Measurements from ENCODE around the gene TPT1. TPM values are rescaled to one million over a fixed set of nuclear protein-coding genes. Genes with fewer than 3 reads are reported as not detected.
A peak's percentile ranks its signal among the peaks of the same experiment; 100 is the strongest.
"Not testable (repeated sequence)": the region's sequence is repeated elsewhere in the genome, so short reads cannot be mapped to it uniquely, and the experiment has no call there.

TPT1 gene
- total RNA-seq, 5 donors from 2014 or later (not counting 1 experiment from before 2014, with no cell fraction given), result 6,680 to 8,997 (median 7,956) TPM

GRCh38 chr13:45301263-45301662 lies 39.7 kb downstream of the TPT1 start:
- ATAC-seq (replicated peaks in 1 of 4) (no peak), DNase-seq (no peak)
- Histone ChIP-seq H3K27me3 (replicated peaks in 1 of 2; ENCODE audit: control insufficient read depth in 2 of 2, extremely low read depth in 1 of 2, insufficient read depth in 2 of 2, low read length in 1 of 2) (no peaks in the 10 kb centered on the region), H3K4me1 (ENCODE audit: control insufficient read depth in 1 of 2, extremely low read depth in 1 of 2, insufficient read depth in 2 of 2, low read length in 2 of 2) (peaks cover 19 to 32% of the 10 kb centered on the region in 2 experiments), H3K4me3 (ENCODE audit: control insufficient read depth in 1 of 2, extremely low read depth in 1 of 2, low read length in 1 of 2) (no peak overlapping the region), H3K9me3 (no peaks in the 10 kb centered on the region), H3K27ac (ENCODE audit: low read length) (no peak overlapping the region), H3K36me3 (ENCODE audit: control insufficient read depth in 2 of 2, extremely low read depth in 1 of 2, insufficient read depth in 1 of 2, low read length in 1 of 2) (no peaks in the 10 kb centered on the region)
- H3K4me1 Mint-ChIP-seq, result peaks cover 27 to 39% (median 32%) of the 10 kb centered on the region in 3 donors
- H3K27ac Mint-ChIP-seq, result no peak overlapping the region
- ChIA-PET CTCF (no interaction called here), POLR2A (no interaction called here)
- 78% methylated on average over 4 of the region's 11 CpGs for WGBS (ENCODE audit: insufficient coverage)
- no peak overlapping the region for H3K4me3 Mint-ChIP-seq
- no peaks in the 10 kb centered on the region for H3K9me3 Mint-ChIP-seq
- H3K27me3 Mint-ChIP-seq, result peaks cover 2 to 5% of the 10 kb centered on the region in 2 donors
- no peaks in the 10 kb centered on the region for H3K36me3 Mint-ChIP-seq

DNA sequence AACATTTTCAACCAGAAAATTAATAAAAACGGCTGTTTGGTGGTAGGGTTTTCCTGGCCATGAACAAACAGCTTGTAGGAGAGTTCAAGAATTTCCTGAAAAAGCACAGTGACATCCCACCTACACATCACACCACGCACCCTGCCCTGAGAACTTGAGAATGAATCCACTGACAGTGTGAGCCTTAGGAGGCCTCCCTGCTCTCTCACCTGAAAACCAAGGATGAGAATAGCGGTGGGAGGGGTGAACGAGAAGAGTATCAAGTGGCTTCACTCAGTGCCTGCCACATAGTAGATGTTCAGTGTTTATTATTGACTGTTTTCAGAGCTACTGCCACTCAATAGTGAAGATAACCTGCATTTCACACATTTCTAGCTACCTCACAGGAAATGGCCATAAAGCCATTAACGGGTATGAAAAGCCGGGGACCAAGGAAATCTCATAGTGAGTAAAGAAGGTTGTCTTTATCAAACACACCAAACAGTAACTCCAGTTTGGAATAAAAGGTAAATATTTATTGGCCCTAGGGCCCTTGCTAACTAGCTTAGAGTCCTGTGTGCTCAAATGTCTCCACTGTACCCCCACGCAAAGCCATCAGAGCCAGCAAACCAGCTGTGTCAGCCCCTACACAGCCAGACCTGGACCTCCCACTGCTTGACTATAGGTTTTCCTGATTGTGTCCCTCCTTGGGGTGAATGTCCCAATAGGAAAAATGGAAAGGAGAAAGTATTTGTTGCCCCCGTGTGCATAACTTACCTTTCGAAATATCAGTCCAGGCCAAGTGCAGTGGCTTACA lies 40.6 kb downstream of the TPT1 start:
- WGBS (ENCODE audit: insufficient coverage), result 100% methylated on average over 2 of the region's 9 CpGs
- Histone ChIP-seq H3K27ac (ENCODE audit: low read length) (no peak overlapping the region), H3K4me1 (ENCODE audit: control insufficient read depth in 1 of 2, extremely low read depth in 1 of 2, insufficient read depth in 2 of 2, low read length in 2 of 2) (peaks cover 22 to 40% of the 10 kb centered on the region in 2 experiments), H3K4me3 (ENCODE audit: control insufficient read depth in 1 of 2, extremely low read depth in 1 of 2, low read length in 1 of 2) (no peak overlapping the region), H3K36me3 (ENCODE audit: control insufficient read depth in 2 of 2, extremely low read depth in 1 of 2, insufficient read depth in 1 of 2, low read length in 1 of 2) (no peaks in the 10 kb centered on the region), H3K27me3 (replicated peaks in 1 of 2; ENCODE audit: control insufficient read depth in 2 of 2, extremely low read depth in 1 of 2, insufficient read depth in 2 of 2, low read length in 1 of 2) (no peaks in the 10 kb centered on the region), H3K9me3 (no peaks in the 10 kb centered on the region)
- Mint-ChIP-seq H3K27me3 (peaks cover 2 to 5% of the 10 kb centered on the region in 2 donors), H3K27ac (no peak overlapping the region), H3K4me1 (peaks cover 36 to 46% (median 40%) of the 10 kb centered on the region in 3 donors), H3K36me3 (no peaks in the 10 kb centered on the region), H3K4me3 (no peak overlapping the region), H3K9me3 (no peaks in the 10 kb centered on the region)
- ChIA-PET CTCF (no interaction called here), POLR2A (no interaction called here)
- DNase-seq (no peak), ATAC-seq (replicated peaks in 1 of 4) (no peak)

DNA sequence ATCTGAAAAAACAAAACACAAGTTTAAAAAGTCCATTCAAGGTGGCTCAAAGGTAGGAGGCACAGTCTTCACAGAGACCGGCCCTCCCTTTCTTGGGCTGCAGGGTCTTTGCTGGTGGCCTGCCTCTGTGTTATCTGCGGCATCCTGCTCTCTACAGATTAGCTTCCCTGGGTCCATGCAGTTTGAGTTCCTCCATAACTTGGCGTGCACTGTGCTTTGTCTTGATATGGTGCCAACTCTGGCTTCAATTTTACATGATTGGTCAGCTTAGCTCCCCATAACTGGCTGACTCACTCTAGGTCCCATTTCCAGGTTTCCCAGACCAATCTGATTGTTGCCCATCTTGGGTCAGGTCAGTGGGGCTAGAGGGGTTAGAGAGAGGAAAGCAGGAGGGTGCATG lies 41.8 kb downstream of the TPT1 start:
- Mint-ChIP-seq H3K4me3 (no peak overlapping the region), H3K27ac (no peak overlapping the region), H3K27me3 (peaks cover under 1 to 2% of the 10 kb centered on the region in 2 donors), H3K4me1 (peaks cover 41 to 49% (median 43%) of the 10 kb centered on the region in 3 donors), H3K9me3 (no peaks in the 10 kb centered on the region), H3K36me3 (no peaks in the 10 kb centered on the region)
- Histone ChIP-seq H3K27me3 (replicated peaks in 1 of 2; ENCODE audit: control insufficient read depth in 2 of 2, extremely low read depth in 1 of 2, insufficient read depth in 2 of 2, low read length in 1 of 2) (no peaks in the 10 kb centered on the region), H3K4me3 (ENCODE audit: control insufficient read depth in 1 of 2, extremely low read depth in 1 of 2, low read length in 1 of 2) (no peak overlapping the region), H3K27ac (ENCODE audit: low read length) (no peak overlapping the region), H3K4me1 (ENCODE audit: control insufficient read depth in 1 of 2, extremely low read depth in 1 of 2, insufficient read depth in 2 of 2, low read length in 2 of 2) (peaks cover 22 to 40% of the 10 kb centered on the region in 2 experiments), H3K9me3 (no peaks in the 10 kb centered on the region), H3K36me3 (ENCODE audit: control insufficient read depth in 2 of 2, extremely low read depth in 1 of 2, insufficient read depth in 1 of 2, low read length in 1 of 2) (no peaks in the 10 kb centered on the region)
- CTCF ChIA-PET, result interaction anchor here in 1 of 2 donors (0.6 to 2.0 kb wide), 3 partner anchors 9 to 253 kb away, joined by 3 to 7 read pairs (median 3); no protein-coding TSS in a partner anchor
- WGBS (ENCODE audit: insufficient coverage), result 97% methylated on average over 3 of the region's 3 CpGs
- ATAC-seq (replicated peaks in 1 of 4) (no peak), DNase-seq (no peak)
- POLR2A ChIA-PET, result interaction anchor here in 1 of 2 donors (0.6 kb wide), 1 partner anchor 151 kb away, joined by 6 read pairs; no protein-coding TSS in a partner anchor

DNA sequence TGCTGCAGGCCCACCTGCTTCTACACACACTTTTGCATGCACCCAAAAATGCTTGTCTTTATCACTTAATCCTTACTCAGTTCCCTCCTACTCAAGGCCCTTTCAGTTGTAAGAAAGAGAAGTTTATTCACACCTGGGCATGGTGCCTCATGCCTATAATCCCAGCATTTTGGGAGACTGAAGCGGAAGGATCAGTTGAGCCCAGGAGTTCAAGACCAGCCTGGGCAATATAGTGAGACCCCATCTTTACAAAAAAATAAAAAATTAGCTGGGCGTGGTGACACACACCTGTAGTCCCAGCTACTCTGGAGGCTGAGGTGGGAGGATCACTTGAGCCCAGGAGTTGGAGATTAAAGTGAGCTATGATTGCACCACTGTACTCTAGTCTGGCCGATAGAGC lies 42.4 kb downstream of the TPT1 start:
- Mint-ChIP-seq H3K4me3 (peak overlapping the region in 1 of 3 donors; percentile 53), H3K4me1 (peaks cover 41 to 49% (median 43%) of the 10 kb centered on the region in 3 donors), H3K27ac (peak overlapping the region; percentile 87 to 93)
- H3K9me3 Mint-ChIP-seq; H3K36me3 ChIP-seq (ENCODE audit: control insufficient read depth in 2 of 2, extremely low read depth in 1 of 2, insufficient read depth in 1 of 2, low read length in 1 of 2); H3K27me3 Mint-ChIP-seq; H3K9me3 ChIP-seq; DNase-seq; H3K27me3 ChIP-seq (replicated peaks in 1 of 2; ENCODE audit: control insufficient read depth in 2 of 2, extremely low read depth in 1 of 2, insufficient read depth in 2 of 2, low read length in 1 of 2); H3K36me3 Mint-ChIP-seq; POLR2A ChIA-PET; H3K4me3 ChIP-seq (ENCODE audit: control insufficient read depth in 1 of 2, extremely low read depth in 1 of 2, low read length in 1 of 2): not testable (repeated sequence)
- ATAC-seq (replicated peaks in 1 of 4), result peak in 1 of 4 experiments; percentile 15
- Histone ChIP-seq H3K4me1 (ENCODE audit: control insufficient read depth in 1 of 2, extremely low read depth in 1 of 2, insufficient read depth in 2 of 2, low read length in 2 of 2) (peaks cover 22 to 40% of the 10 kb centered on the region in 2 experiments), H3K27ac (ENCODE audit: low read length) (peak overlapping the region; percentile 47)
- WGBS (ENCODE audit: insufficient coverage), result 96% methylated on average over 2 of the region's 3 CpGs
- CTCF ChIA-PET, result interaction anchor here in 1 of 2 donors (0.8 to 2.0 kb wide), 4 partner anchors 8 to 252 kb away, joined by 3 to 7 read pairs (median 6); no protein-coding TSS in a partner anchor

- no peaks in the 10 kb centered on the region for H3K36me3 ChIP-seq (ENCODE audit: control insufficient read depth in 2 of 2, extremely low read depth in 1 of 2, insufficient read depth in 1 of 2, low read length in 1 of 2)
- H3K4me1 ChIP-seq (ENCODE audit: control insufficient read depth in 1 of 2, extremely low read depth in 1 of 2, insufficient read depth in 2 of 2, low read length in 2 of 2), result peaks cover 22 to 40% of the 10 kb centered on the region in 2 experiments
- no peak overlapping the region for H3K4me3 ChIP-seq (ENCODE audit: control insufficient read depth in 1 of 2, extremely low read depth in 1 of 2, low read length in 1 of 2)
- Mint-ChIP-seq H3K4me3 (peak overlapping the region in 1 of 3 donors; percentile 53), H3K27me3 (peaks cover 0 to 2% of the 10 kb centered on the region in 2 donors), H3K4me1 (peaks cover 41 to 49% (median 43%) of the 10 kb centered on the region in 3 donors), H3K27ac (peak overlapping the region; percentile 87 to 93), H3K36me3 (no peaks in the 10 kb centered on the region), H3K9me3 (no peaks in the 10 kb centered on the region)
- H3K9me3 ChIP-seq, result no peaks in the 10 kb centered on the region
- DNase-seq, result no peak
- H3K27me3 ChIP-seq (replicated peaks in 1 of 2; ENCODE audit: control insufficient read depth in 2 of 2, extremely low read depth in 1 of 2, insufficient read depth in 2 of 2, low read length in 1 of 2), result no peaks in the 10 kb centered on the region
- ATAC-seq (replicated peaks in 1 of 4), result peak in 2 of 4 experiments; percentile 42 to 65
- 0% methylated on average over 1 of the region's 2 CpGs for WGBS (ENCODE audit: insufficient coverage)
- peak overlapping the region; percentile 47 for H3K27ac ChIP-seq (ENCODE audit: low read length)
- ChIA-PET CTCF (interaction anchor here in 1 of 2 donors (0.6 to 2.0 kb wide), 4 partner anchors 9 to 863 kb away, joined by 5 to 9 read pairs (median 7); no protein-coding TSS in a partner anchor), POLR2A (no interaction called here)
Observed at GRCh38 chr13:45298206-45298505, 42.8 kb downstream of the TPT1 start.

DNA sequence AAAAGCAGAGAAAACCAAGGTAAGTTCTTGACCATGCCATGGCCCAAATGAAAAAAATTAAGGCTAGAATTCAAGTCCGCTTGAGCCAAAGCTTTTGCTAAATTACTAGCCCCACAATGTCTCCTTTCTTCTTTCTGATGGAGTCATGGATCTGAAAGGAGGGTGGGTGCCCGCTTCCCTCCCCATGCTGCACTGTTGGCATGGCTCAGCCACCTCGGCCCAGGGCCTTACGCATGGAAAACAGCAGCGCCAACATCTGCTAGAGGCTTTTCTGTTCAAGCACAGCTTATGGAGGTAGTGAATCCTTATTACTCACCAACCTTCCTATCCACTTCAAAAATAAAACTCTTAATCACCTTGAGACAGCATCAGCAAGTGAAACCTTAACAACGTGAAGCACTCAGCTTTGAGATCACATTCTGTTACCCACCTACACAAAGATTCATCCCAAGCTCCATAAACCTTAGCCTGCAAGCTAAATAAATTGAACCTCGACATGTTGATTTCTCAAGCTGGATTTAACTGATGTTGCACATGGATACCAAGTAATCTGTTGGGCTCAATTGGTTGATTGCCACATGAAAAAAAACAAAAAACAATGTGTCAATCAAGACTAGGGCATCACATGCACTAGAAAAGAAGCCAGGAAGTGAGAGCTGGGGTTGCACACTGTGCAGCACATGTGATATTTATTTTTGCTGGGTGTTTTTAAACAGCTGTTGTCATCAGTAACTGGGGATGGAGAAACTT lies 43.4 kb downstream of the TPT1 start:
- H3K9me3 Mint-ChIP-seq, result no peaks in the 10 kb centered on the region
- Histone ChIP-seq H3K4me3 (ENCODE audit: control insufficient read depth in 1 of 2, extremely low read depth in 1 of 2, low read length in 1 of 2) (no peak overlapping the region), H3K27me3 (replicated peaks in 1 of 2; ENCODE audit: control insufficient read depth in 2 of 2, extremely low read depth in 1 of 2, insufficient read depth in 2 of 2, low read length in 1 of 2) (no peaks in the 10 kb centered on the region), H3K9me3 (no peaks in the 10 kb centered on the region), H3K27ac (ENCODE audit: low read length) (peak overlapping the region; percentile 49), H3K4me1 (ENCODE audit: control insufficient read depth in 1 of 2, extremely low read depth in 1 of 2, insufficient read depth in 2 of 2, low read length in 2 of 2) (peaks cover 22 to 40% of the 10 kb centered on the region in 2 experiments), H3K36me3 (ENCODE audit: control insufficient read depth in 2 of 2, extremely low read depth in 1 of 2, insufficient read depth in 1 of 2, low read length in 1 of 2) (no peaks in the 10 kb centered on the region)
- ATAC-seq (replicated peaks in 1 of 4), result peak; percentile 75 to 86 (median 80)
- DNase-seq, result peak in 10 of 35 experiments; percentile 5 to 48 (median 9)
- CTCF ChIA-PET, result interaction anchor here in 1 of 2 donors (0.6 to 2.0 kb wide), 4 partner anchors 9 to 862 kb away, joined by 5 to 9 read pairs (median 7); no protein-coding TSS in a partner anchor
- H3K36me3 Mint-ChIP-seq, result no peaks in the 10 kb centered on the region
- peaks cover 41 to 49% (median 43%) of the 10 kb centered on the region in 3 donors for H3K4me1 Mint-ChIP-seq
- WGBS (ENCODE audit: insufficient coverage), result 11% methylated on average over 1 of the region's 7 CpGs
- H3K4me3 Mint-ChIP-seq, result peak overlapping the region in 1 of 3 donors; percentile 53
- H3K27me3 Mint-ChIP-seq, result peaks cover 0 to 2% of the 10 kb centered on the region in 2 donors
- POLR2A ChIA-PET, result no interaction called here
- peak overlapping the region; percentile 87 to 93 for H3K27ac Mint-ChIP-seq

Measured in T-cell (primary cell).